ENCODE measurements around the gene GLYATL3.

- no peak for TF ChIP-seq CTCF (IDR thresholded peaks at IDR 0.05)
- no peak for TF ChIP-seq POLR2A (IDR thresholded peaks at IDR 0.05)
- no peak for TF ChIP-seq POLR2AphosphoS5 (IDR thresholded peaks at IDR 0.05)
- TF ChIP-seq EP300 (IDR thresholded peaks at IDR 0.05): no peak
Observed at GRCh38 chr6:49565261-49565660, 65.5 kb downstream of the GLYATL3 start.
